MCF 10A (cell line): ENCODE results near the gene CXCL3. TPM values are rescaled to one million over a fixed set of nuclear protein-coding genes. Genes with fewer than 3 reads are reported as not detected.
"Not testable (repeated sequence)": the region's sequence is repeated elsewhere in the genome, so short reads cannot be mapped to it uniquely, and the experiment has no call there.

Source experiments
- BruUV-seq: library from RNA; stranded (reverse); fragments of 400-500 nt; replicated peaks from 2 replicates; lab custom pipeline; 2021; lab: Mats Ljungman, UMichigan
- CTCF ChIA-PET: fragments of 300-600 bp; sonication (Branson Sonifier 250); formaldehyde crosslinking; extraction: SDS; loops from one replicate; lab custom pipeline; 2021; ENCODE audit warnings: antibody characterized with exemption, inconsistent platforms; lab: Yijun Ruan, JAX
- POLR2A ChIA-PET: fragments of 300-600, 350-650 bp; sonication (Branson Sonifier 250); formaldehyde crosslinking; extraction: SDS; loops from one replicate; lab custom pipeline; 2020; ENCODE audit warnings: antibody characterized with exemption, inconsistent platforms; lab: Yijun Ruan, JAX
- DNase-seq: peaks from one replicate; pipeline ENCODE4 v3.0.0-alpha.2; 2018; ENCODE audit not compliant: unreplicated experiment
- H3K27ac Mint-ChIP-seq: one replicate; pipeline ENCODE4 v1.8.0; 2022; ENCODE audit warnings: mild to moderate bottlenecking, low read depth, mixed read lengths; ENCODE audit not compliant: unreplicated experiment
- H3K27me3 Mint-ChIP-seq: one replicate; pipeline ENCODE4 v1.8.0; 2022; ENCODE audit warnings: mixed read lengths; ENCODE audit not compliant: insufficient read depth, unreplicated experiment
- H3K36me3 Mint-ChIP-seq: one replicate; pipeline ENCODE4 v1.8.0; 2022; ENCODE audit warnings: mild to moderate bottlenecking, moderate library complexity, mixed read lengths; ENCODE audit not compliant: insufficient read depth, unreplicated experiment
- H3K4me1 Mint-ChIP-seq: one replicate; pipeline ENCODE4 v1.8.0; 2022; ENCODE audit warnings: mixed read lengths; ENCODE audit not compliant: insufficient read depth, unreplicated experiment
- H3K4me3 Mint-ChIP-seq: one replicate; pipeline ENCODE4 v1.8.0; 2022; ENCODE audit warnings: mild to moderate bottlenecking, moderate library complexity, mixed read lengths; ENCODE audit not compliant: unreplicated experiment
- H3K9me3 Mint-ChIP-seq: one replicate; pipeline ENCODE4 v1.8.0; 2022; ENCODE audit warnings: mixed read lengths; ENCODE audit not compliant: unreplicated experiment
- intact Hi-C: fragments of 100-400 bp; cut with micrococcal nuclease; formaldehyde crosslinking; loops from 2 replicates; pipeline ENCODE4 v1.14.1; 2022
- total RNA-seq: library from RNA; stranded (reverse); gene quantifications from 2 replicates; pipeline ENCODE4 v1.2.3, GENCODE V29; 2022
- TF ChIP-seq, protein P1 (sequence below): fragments of 200-600 bp; IDR thresholded peaks from one replicate; pipeline ENCODE4 v1.8.0; 2022; ENCODE audit warnings: antibody characterized with exemption, mild to moderate bottlenecking; ENCODE audit not compliant: unreplicated experiment

The CXCL3 gene
- total RNA-seq, 1 experiment from 2014 or later = 9.8 TPM

GRCh38 chr4:74083546-74083945 lies 45.1 kb upstream of the CXCL3 start:
- no peaks in the 10 kb centered on the region for H3K27me3 Mint-ChIP-seq
- no peak overlapping the region for H3K27ac Mint-ChIP-seq

GRCh38 chr4:74081035-74081434 lies 42.5 kb upstream of the CXCL3 start:
- Mint-ChIP-seq H3K27me3 (no peaks in the 10 kb centered on the region), H3K9me3 (no peaks in the 10 kb centered on the region), H3K36me3 (no peaks in the 10 kb centered on the region), H3K27ac (no peak overlapping the region), H3K4me3 (no peak overlapping the region), H3K4me1 (no peaks in the 10 kb centered on the region)
- no peak for DNase-seq
- ChIA-PET CTCF (no interaction called here), POLR2A (interaction anchor here (0.7 kb wide), 1 partner anchor 43 kb away, joined by 4 read pairs; the partner anchor contains the start of gene CXCL3)
- TF ChIP-seq, protein P1, sequence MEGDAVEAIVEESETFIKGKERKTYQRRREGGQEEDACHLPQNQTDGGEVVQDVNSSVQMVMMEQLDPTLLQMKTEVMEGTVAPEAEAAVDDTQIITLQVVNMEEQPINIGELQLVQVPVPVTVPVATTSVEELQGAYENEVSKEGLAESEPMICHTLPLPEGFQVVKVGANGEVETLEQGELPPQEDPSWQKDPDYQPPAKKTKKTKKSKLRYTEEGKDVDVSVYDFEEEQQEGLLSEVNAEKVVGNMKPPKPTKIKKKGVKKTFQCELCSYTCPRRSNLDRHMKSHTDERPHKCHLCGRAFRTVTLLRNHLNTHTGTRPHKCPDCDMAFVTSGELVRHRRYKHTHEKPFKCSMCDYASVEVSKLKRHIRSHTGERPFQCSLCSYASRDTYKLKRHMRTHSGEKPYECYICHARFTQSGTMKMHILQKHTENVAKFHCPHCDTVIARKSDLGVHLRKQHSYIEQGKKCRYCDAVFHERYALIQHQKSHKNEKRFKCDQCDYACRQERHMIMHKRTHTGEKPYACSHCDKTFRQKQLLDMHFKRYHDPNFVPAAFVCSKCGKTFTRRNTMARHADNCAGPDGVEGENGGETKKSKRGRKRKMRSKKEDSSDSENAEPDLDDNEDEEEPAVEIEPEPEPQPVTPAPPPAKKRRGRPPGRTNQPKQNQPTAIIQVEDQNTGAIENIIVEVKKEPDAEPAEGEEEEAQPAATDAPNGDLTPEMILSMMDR = no peak
- intact Hi-C loops = no loop called here
- BruUV-seq = no TSS peak

More at GRCh38 chr4:74083546-74083945, 45.1 kb upstream of the CXCL3 start:
- no peak for DNase-seq
- no peaks in the 10 kb centered on the region for H3K4me1 Mint-ChIP-seq
- TF ChIP-seq, protein P1 = no peak
- no peak overlapping the region for H3K4me3 Mint-ChIP-seq
- intact Hi-C loops = no loop called here
- H3K9me3 Mint-ChIP-seq = no peaks in the 10 kb centered on the region
- no peaks in the 10 kb centered on the region for H3K36me3 Mint-ChIP-seq
- CTCF ChIA-PET = interaction anchor here (0.6 kb wide), 1 partner anchor 39 kb away, joined by 3 read pairs; no protein-coding TSS in a partner anchor
- POLR2A ChIA-PET = no interaction called here
- BruUV-seq = no TSS peak

GRCh38 chr4:74080351-74080750 lies 41.9 kb upstream of the CXCL3 start:
- H3K27ac Mint-ChIP-seq, H3K27me3 Mint-ChIP-seq: not testable (repeated sequence)

DNA sequence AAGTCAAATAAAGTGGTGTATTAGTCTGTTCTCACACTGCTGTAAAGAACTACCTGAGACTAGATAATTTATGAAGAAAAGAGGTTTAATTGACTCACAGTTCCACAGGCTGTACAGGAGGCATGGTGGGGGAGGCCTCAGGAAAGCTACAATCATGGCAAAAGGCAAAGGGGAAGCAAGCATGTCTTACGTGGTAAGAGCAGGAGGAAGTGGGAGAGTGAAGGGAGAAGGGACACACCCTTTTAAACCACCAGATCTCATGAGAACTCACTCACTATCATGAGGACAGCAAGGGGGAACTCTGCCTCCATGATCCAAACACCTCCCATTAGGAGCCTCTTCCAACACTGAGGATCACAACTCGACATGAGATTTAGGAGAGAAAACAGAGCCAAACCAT lies 40.5 kb upstream of the CXCL3 start:
- DNase-seq, H3K4me3 Mint-ChIP-seq, H3K27me3 Mint-ChIP-seq, H3K36me3 Mint-ChIP-seq, BruUV-seq, H3K9me3 Mint-ChIP-seq, H3K27ac Mint-ChIP-seq, H3K4me1 Mint-ChIP-seq, intact Hi-C loops: not testable (repeated sequence)
- ChIA-PET CTCF (interaction anchor here (0.8 to 0.9 kb wide), 2 partner anchors 37 to 680 kb away, joined by 3 read pairs; no protein-coding TSS in a partner anchor), POLR2A (interaction anchor here (0.7 to 1.4 kb wide), 5 partner anchors 14 to 1598 kb away, joined by 3 to 5 read pairs (median 5); partner anchors contain the start of gene CXCL2)

More at GRCh38 chr4:74080351-74080750, 41.9 kb upstream of the CXCL3 start:
- H3K9me3 Mint-ChIP-seq, BruUV-seq, H3K4me1 Mint-ChIP-seq, H3K4me3 Mint-ChIP-seq, DNase-seq, H3K36me3 Mint-ChIP-seq, intact Hi-C loops, POLR2A ChIA-PET, CTCF ChIA-PET: not testable (repeated sequence)

DNA sequence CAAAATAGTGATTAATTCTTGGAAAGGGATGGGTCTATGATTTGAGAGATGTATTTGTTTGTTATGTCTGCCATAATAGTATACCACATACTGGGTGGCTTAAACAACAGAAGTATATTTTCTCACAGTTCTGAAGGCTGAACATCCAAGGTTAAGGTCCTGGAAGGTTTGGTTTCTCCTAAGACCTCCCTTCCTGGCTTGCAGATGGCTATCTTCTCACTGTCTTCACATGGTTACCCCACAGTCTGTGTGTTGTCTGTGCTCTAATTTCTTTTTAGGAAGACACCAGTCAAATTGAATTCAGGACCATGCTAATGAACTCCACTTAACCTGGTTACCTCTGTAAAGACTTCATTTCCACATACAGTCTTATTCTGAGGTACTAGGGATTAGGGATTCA lies 34.9 kb upstream of the CXCL3 start:
- no peak overlapping the region for H3K4me3 Mint-ChIP-seq
- intact Hi-C loops = no loop called here
- DNase-seq = no peak
- no peaks in the 10 kb centered on the region for H3K36me3 Mint-ChIP-seq
- POLR2A ChIA-PET = interaction anchor here (1.1 kb wide), 1 partner anchor 14 kb away, joined by 3 read pairs; no protein-coding TSS in a partner anchor
- TF ChIP-seq, protein P1 = no peak
- H3K27ac Mint-ChIP-seq = no peak overlapping the region
- CTCF ChIA-PET = interaction anchor here (0.6 kb wide), 1 partner anchor 47 kb away, joined by 4 read pairs; no protein-coding TSS in a partner anchor
- no peaks in the 10 kb centered on the region for H3K4me1 Mint-ChIP-seq
- no TSS peak for BruUV-seq
- no peaks in the 10 kb centered on the region for H3K9me3 Mint-ChIP-seq
- no peaks in the 10 kb centered on the region for H3K27me3 Mint-ChIP-seq
